GM18520 (cell line): ENCODE data around the gene TTC7B.

Source experiments
- ATAC-seq: cut with Tn5 transposase; IDR thresholded peaks from one replicate; pipeline ENCODE4 v1.9.1; 2021; ENCODE audit not compliant: unreplicated experiment

The TTC7B gene

DNA sequence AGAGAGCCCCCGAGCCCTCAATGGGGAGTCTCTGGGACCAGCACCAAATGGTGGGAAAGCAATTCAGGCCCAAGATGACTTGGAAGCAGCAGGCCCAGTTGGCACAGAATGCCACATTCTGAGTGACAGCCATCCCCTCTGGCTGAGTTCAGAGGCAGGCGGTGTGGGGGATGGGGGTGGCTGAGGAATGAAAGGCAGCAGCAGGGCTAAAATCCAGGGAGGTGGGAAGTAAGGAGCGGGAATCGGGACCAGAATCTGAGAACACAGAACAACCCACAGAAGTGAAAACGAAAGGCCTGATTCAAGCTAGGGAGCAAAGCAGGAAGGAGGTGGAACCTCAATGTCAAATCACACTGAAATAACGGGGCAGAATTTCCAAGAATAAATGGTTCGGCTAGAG, 248.2 kb downstream of the TTC7B start:
- ATAC-seq, result no peak

DNA sequence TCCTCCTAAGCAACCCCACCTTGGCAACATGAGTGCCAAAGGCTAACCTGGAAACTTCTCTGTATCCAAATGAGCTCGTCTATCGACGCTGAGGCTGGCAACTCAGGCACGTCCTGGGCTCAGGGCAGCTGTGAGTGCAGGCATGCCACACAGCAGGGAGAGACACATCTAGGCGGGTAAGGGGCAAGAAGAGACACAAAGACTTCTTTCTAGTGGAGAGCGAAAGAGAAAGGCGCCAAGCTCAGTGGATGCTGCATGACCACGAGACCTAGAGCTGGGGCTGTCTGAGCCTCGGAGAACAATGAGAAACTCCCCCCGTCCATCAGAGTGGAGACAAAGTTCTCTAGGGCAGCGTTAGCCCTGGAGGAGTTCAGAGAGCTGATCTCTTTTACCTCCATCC, 249.0 kb downstream of the TTC7B start:
- no peak for ATAC-seq

DNA sequence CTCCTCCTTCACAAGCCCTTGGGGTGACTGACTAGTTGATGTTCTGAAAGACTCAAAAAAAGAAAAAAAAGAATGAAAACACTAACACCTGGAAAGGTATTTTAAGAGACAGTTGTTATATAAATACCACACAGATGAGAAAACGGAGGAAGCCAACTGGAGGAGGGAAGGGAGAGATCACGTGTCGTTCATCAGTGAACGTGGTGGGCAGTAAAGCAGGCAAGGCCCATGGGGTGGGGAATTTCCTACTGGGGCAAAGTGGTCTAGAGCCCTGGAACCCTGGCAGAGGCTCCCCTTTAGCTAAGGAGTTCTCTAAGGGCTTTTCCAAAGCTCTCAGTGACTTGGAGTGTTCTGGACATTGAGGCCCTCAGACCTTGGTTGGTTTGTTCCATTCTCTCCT, 249.7 kb downstream of the TTC7B start:
- ATAC-seq, result no peak

DNA sequence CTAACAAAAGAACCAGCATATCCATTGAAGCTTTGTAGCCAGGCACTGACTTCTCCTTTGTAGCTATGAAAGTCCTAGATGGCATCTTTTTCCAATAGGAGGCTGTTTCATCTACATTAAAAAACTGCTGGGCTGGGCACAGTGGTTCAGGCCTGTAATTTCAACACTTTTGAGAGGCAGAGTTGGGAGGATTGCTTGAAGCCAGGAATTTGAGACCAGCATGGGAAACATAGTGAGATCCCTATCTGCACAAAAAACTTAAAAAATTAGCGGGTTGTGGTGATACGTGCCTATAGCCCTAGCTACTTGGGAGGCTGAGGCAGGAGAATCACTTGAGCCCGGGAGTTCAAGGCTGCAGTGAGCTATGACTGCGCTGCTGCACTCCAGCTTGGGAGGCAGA, 251.7 kb downstream of the TTC7B start:
- no peak for ATAC-seq

DNA sequence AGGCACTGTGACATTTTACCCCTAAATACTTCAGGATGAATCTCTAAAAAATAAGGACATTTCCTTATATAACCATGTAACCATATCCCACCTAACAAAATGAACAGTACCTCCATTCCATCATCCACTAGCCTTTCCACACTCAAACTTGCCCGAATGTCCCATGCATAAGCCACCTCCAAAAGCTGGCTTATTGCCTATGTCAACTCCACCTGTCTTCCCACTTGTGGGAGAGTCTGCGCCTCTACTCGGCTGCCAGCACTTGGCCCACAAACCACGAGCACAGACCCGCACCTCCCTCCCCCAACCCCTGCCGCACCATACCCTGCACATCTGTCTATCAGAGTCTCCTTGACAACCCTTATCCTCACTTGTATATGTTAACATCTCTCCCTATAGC, 253.6 kb downstream of the TTC7B start:
- no peak for ATAC-seq

DNA sequence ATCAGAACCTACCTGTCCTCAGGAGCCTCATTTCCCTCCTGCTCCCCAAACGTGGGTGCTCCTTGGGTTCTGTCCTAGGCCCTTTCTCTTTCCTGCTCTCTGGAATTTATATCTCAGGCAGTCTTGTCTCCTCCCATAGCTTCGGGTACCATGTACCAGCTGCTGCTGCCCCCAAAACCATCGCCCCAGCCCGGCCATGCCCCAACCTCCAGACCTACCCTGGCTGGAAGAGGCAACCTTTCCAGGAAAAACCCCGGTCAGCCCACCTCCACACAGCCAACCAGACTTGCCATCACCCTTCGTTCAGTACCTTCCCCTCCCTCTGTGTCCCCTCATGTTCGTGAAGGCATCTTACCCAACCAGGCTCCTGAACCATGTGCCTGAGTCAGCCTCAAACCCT, 254.3 kb downstream of the TTC7B start:
- ATAC-seq, result no peak

DNA sequence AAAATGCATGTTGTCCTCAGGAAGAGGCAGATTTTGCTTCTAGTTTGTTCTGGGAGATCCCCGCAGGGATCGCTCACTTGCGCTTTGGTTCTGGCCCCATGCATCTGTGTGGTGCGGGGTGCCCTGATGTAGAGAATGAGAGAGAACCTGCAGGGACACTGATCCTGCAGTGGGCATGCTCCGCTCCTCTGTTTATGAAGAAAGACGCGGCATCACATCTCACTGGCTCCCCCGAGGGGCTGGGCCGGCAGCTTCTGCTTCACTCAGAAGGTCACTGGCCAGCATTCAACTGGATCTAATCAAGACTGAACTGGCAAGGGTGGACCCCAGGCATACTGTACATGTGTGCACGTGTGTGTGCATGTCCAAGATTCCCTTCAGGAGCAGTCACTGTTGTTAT, 255.2 kb downstream of the TTC7B start:
- no peak for ATAC-seq

DNA sequence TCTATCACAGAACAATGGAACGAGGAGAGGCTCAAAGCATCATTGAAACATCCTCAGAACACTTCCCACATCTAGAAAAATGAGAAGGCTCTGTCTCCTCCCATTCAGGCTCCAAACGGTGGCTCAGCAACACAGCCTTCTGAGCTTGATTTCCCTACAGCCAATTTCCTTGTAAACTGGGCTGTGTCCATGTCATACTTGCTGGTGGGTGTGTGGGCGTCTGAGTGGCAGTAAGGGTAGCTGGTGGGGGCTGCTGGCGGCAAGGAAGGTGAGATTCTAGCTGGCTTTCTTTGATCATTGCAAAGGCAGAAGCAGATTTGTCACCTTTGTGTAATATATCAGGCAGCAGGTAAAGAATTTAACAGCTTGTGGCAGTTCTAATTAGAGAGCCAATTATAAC, 255.7 kb downstream of the TTC7B start:
- ATAC-seq, result no peak

DNA sequence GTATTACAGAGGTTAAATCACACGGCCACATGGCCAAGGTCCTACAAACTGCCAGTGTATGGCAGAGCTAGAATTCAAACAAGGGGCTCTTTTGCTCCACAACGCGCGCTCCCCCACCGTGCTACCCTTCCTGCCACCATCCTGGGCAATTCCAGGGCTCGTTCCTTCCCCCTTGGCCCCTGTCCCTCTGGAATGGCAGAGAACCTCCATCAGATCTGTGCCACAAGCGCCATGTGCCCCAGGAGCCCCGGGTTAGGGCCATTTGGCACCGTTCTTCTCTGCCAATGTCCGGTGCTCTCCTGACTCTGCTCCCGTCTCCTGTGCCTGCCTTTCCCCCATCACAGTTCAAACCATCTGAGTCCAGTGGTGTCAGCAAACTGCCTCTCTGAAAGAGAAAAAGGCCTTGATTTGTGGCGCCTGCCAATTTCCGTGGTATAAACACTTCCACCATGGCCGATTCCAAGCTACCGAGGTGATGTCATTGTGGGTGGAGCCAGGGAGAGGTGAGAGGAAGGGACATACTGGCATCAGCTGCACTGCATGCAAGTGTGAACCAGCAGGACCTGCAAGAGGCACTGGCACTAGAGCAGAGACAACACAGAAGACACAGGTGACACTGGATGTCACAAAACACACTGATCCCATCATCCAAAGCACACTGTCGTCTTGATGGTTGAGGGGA, 256.3 kb downstream of the TTC7B start:
- no peak for ATAC-seq

DNA sequence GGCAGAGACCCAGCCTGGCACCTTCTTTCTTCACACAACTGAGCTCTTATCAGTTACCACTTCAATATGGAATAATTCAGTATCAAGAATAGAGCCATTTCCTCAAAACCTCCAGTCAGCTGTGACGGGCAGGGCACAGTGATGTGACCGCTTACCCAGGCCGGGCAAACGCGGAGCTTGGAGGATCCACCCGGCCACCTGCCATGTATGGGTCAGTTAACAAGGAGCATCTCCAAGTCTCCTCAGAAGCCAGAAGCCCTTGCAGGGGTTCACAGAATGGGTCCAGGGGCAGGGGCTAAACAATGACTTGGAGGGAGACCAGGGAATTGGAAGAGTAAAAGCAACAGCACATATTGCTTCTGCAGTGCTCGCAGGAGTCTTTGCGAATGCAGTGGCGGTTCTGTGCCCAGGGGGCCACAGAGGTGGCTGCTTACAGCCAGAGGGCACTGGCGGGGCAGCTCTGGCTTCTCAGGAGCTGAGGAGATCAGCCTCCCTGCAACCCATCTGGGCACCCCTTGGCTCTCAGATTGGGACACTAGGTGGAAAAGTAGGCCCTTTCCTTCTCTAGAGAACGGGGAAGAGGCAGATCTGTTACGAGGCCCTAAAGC, 257.1 kb downstream of the TTC7B start:
- ATAC-seq, result no peak

DNA sequence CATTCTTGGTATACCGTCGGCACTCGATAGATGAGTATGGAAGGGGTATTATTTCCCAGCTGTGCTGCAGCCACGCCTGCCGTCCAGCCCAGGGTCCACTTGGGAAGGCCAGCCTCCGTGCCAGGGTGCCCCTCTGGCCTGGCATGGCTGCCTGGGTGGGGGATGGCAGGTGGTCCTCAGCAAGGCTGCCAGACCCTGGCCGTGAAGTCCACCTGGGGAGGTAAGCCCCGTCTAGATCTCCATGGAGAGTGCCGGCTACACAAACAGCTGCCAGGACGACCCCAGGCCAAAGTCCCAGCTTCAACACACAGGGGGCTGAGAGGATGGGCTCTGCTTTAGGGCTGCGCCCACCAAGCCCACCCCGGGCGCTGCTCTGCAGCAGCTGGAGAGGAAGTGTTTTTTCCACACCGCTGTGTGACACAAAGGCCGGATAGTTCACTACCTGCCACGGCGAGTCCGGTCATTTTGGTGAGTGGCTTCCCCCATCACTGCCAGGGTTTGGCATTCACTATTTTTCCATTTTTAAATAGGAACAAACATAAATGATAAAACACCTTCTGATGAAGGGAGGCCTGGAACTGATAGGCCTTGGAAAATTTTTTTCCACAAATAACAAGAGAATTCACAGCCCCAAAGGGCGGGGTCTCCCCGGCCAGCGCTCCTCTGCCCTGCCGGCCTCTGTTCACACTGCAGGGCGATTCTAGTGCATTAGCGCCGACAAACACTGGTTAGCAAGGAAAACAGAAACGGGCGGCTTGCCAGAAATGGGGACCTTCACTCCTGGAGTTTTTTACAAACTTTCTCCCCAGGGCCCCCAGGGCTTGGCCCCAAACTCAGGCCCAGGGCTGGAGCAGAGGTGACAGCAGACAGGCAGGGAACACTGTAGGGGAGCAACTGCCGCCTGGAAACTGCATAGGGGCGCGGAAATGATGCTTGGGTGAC, 257.9 kb downstream of the TTC7B start:
- ATAC-seq, result no peak

DNA sequence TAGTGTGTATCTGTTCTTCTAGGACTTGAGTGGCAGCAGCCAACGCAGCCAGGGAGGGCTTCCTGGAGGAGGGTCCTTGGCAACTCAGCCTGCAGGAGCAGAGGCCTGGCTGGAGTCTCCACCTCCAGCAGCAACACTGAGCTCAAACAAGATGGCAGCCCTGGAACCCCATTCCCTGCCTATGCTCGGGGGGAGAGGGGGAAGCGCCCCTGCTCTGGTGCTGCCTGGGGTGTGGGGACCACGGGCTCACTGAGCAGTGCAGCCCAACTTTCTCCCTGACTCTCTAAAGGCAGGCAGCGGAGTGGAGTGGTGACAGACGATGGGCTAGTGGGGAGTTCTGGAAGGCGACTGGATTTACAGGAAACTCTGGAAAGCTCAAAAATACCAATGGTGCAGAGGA, 258.7 kb downstream of the TTC7B start:
- no peak for ATAC-seq

DNA sequence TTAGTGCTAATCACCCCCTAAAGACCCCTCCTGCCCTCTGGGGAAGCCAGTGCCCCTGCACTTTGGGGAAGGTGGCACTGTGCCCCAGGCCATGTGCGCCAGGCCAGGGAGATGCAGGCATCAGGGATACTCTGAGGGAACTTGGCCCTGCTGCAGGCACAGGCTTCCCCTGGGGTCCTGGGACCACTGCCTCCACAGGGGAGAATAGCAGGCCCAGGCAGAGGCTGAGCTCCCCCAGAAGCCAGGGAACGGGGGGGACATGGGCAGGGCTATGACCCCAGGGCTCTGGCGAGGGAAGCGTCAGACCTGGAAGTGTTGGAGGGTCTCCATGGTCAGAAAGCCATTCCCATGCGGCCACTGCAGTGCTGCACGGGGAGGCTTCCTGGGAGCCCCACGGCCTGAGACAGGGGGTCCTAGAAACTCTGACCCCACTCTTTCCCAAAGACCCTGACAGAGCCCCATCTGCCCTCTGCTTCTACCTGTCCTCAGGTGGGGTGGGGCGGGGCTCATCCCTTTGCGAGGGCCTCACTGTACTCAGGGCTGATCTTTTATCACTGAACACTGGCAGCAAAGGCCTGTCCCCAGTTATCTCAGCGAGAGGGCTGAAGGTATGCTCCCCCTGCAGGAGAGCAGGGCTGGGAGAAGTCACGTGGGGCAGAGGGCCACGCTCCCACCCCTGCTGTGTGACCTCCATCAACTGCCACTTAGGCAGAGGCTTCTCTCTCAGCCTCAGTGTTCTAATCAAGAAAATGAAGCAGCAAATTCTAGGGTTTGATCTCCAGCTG, 259.4 kb downstream of the TTC7B start:
- no peak for ATAC-seq

DNA sequence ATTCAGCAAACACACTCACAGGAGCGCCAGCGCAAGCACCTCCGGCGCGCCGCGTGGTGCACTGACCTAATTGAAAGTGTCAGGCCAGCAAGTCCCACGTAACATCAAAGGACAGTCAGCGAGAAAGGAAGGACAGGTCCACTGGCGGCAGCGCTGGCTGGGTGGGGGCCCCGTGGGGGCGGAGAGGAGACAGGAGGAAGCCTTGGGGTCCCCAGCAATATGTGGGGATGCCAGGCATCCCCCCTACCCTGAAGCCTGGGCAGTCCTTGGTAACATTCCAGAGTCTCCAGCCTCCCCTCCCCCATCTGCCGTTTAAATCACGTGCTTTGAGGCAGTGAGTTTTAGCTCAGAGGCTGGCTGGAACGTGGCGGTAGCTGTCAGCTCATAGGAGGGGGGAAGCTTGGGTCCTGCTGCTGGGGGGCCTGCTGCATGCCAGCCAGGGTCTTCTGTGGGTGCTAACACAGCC, 260.2 kb downstream of the TTC7B start:
- no peak for ATAC-seq

DNA sequence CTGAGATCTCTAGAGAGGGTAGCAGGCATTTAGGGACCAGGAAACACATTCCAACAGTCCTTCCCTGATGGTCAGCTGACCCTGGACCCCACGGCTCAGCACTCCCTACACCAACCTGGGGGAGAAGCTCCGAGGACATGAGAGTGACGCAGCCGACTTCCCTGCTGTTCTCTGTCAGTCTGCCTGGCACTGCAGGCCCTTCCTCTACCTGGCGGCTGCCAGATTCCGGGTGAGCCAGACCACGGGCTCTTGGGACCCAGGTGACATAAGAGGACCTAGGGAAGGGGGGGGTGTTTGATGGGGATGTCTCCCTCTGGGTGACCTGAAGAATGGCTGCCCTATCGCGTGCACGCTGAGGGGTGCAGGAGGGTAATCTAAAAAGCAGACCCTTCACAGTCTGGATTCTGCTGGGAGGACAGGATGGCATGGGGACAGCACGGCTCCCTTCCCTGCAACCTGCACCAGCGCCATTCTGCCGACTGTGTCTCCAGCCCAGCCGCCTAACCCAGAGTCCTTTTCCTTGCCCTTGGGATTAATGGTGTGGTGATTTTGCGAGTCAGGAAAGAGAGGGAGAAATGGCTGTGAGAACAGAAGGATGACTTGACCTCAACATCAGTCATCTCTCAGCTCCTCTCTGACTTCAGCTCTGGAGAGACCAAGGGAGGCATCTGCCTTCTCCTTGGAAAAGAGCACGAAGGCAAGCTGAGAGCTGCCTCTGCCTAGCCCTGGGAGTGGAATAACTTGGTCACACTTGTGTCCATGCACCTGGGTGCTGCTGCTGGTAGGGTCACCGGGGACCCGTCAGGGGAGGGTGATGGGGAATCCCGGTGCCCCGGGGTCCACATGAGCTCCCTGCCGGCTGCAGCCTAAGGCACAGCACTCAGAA, 260.9 kb downstream of the TTC7B start:
- ATAC-seq, result no peak

DNA sequence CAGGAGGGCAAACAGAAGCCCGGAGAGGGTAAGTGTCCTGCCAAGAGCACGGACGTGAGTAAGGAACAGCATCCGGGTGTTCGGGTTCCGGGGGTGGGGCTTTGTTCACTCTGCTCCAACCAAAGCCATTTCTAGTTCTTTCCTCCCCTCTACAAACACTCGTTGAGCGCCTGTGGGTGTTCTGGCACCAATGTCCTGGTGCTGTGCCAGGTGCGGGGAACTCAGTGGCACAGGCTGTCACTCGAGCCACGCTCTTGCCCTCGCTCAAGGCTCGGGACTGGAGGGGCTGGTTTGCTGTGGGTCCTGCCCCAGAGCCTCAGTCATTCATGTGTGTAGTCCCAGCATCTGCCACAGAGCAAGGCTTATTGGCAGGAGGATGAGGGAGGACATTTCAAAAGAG, 261.9 kb downstream of the TTC7B start:
- no peak for ATAC-seq

DNA sequence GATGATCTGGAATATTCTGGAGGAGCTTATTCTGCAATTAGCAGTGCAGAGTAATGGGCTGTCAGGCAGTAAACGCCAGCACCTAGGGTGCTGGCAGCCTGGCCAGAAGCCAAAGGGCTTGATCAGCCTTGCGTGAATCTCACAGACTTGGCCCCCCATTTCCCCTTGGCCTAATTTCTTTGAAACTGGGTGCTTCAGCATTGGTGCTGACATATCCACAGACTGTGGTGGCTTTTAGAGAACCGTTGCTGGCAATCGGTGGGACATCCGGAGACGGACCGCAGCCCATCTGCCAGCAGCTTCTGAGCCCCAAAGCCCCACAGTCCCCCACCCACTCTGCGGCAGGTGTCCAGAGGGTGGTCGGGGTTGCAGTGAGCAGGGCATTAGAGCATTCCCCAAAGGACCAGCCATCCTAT, 262.3 kb downstream of the TTC7B start:
- ATAC-seq, result no peak

DNA sequence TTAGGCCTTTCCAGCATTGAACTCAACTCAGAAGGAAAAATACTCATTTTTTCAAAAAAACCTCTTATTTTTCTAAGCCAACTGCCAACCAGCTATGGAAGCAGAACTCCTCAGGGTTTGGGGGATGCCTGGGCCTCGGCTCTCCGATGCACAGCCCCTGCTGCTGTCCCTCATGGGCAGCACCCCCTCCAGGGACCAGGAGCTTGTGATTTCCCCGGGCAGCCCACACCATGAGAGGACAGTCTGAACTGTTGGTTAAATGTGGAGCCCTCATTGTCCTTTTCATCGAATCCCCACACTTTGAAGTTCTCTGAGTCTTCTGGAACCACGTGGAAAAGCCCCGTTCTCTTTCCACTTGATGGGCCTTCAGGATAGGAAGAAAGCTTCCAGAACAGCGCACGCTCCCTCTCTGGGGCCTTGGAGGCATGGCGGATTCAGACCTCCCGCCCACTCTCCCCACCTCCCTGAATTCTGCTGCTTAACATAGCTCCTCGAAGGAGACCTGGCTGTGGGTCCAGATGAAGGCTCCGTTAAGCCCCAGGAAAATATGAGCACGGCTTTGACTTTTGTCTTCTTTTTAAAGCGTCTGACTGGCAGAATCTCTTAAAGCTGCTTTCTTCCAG, 262.8 kb downstream of the TTC7B start:
- ATAC-seq, result no peak

DNA sequence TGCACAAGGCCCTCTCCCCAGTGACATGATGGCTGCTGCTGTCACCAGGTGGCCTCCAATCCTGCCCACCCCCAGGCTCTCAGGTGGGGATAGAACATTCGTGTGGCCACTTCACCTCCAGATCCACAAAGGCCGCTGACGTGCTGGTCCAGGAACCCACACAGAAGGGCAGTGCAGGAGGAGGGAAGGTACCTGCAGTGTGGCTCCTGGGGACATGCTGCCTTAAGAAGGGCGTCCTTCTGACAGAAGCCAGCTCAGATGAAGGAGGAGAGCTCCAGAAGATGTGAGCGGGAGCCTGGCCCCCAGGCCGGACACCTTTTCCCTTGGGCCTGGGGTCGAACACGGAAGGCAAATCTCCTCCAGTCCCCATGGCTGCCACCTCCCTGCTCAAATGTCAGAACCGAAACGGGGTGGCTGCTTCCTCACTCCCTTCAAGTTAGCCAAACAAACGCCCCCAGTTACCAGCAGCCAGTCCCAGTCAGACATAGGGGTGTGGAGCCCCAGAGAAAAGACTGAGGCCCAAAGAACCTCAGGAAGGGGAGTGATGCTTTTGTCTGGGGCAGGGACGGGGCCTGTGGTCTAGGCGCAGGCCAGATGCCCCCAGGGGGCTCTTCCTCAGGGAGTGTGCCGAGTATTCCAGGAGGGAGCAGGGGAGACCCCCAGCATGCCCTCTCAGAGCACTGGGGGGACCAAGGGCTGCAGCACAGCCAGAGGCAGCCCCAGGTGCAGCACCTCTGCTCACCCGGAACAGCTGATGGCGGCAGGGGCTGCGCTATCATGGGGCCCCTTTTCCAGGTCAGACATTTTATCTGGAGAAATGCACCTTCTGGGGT, 263.5 kb downstream of the TTC7B start:
- no peak for ATAC-seq
